ENCODE results near the gene UQCRQ. TPM values are rescaled to one million over a fixed set of nuclear protein-coding genes. Genes with fewer than 3 reads are reported as not detected.

The UQCRQ gene
- total RNA-seq, 4 donors from 2014 or later = 273 to 566 (median 326) TPM

GRCh38 chr5:132827943-132828673, 38.3 kb upstream of the UQCRQ start:
- Histone ChIP-seq H3K27me3 (peaks cover 0 to 3% (median 0%) of the 10 kb centered on the region in 3 donors), H3K4me1 (no peaks in the 10 kb centered on the region), H3K9me3 (no peaks in the 10 kb centered on the region), H3K36me3 (no peaks in the 10 kb centered on the region), H3K27ac (no peak overlapping the region), H3K4me3 (no peak overlapping the region)
- TF ChIP-seq CTCF (IDR thresholded peaks at IDR 0.05 in 4 of 5, conservative IDR thresholded peaks at IDR 0.05 in 1 of 5) (no peak), POLR2A (IDR thresholded peaks at IDR 0.05) (no peak)
- ATAC-seq (no peak), DNase-seq (no peak)
- intact Hi-C loops (cut with DNase I; ENCODE audit: low total_unique reads) = no loop called here
- in situ Hi-C loops (cut with MboI; ENCODE audit: low sequenced_read_pairs in 4 of 4) = loop anchor here in 1 of 4 donors (10.0 kb wide), 1 partner anchor 83 kb away; the partner anchor contains the start of gene CCNI2

- H3K27me3 ChIP-seq = peaks cover 0 to 3% (median 0%) of the 10 kb centered on the region in 3 donors
These were observed 37.5 kb upstream of the UQCRQ start for GRCh38 chr5:132828846-132829494.

GRCh38 chr5:132829742-132830435, 36.6 kb upstream of the UQCRQ start:
- H3K36me3 ChIP-seq = no peaks in the 10 kb centered on the region
- H3K4me1 ChIP-seq = no peaks in the 10 kb centered on the region
- H3K27me3 ChIP-seq = peaks cover 0 to 3% (median 0%) of the 10 kb centered on the region in 3 donors
- H3K27ac ChIP-seq = peak overlapping the region; percentile 12 to 78 (median 74)
- no peaks in the 10 kb centered on the region for H3K9me3 ChIP-seq
- ATAC-seq = peak; percentile 91 to 92
- TF ChIP-seq CTCF (IDR thresholded peaks at IDR 0.05 in 4 of 5, conservative IDR thresholded peaks at IDR 0.05 in 1 of 5) (peak; percentile 72 to 95 (median 85)), POLR2A (IDR thresholded peaks at IDR 0.05) (no peak)
- peak overlapping the region; percentile 53 to 72 (median 56) for H3K4me3 ChIP-seq
- DNase-seq = peak; percentile 29 to 50
- in situ Hi-C loops (cut with MboI; ENCODE audit: low sequenced_read_pairs in 4 of 4) (loop anchor here in 1 of 4 donors (10.0 kb wide), 1 partner anchor 85 kb away; the partner anchor contains the start of gene CCNI2), intact Hi-C loops (cut with DNase I; ENCODE audit: low total_unique reads) (loop anchor here (1.0 to 5.0 kb wide), 3 partner anchors 36 to 222 kb away; partner anchors contain the start of genes GDF9, HSPA4 and UQCRQ)

More at GRCh38 chr5:132828846-132829494, 37.5 kb upstream of the UQCRQ start:
- Histone ChIP-seq H3K9me3 (no peaks in the 10 kb centered on the region), H3K4me3 (peak overlapping the region in 2 of 4 donors; percentile 53 to 57), H3K36me3 (no peaks in the 10 kb centered on the region), H3K27ac (no peak overlapping the region), H3K4me1 (no peaks in the 10 kb centered on the region)
- in situ Hi-C loops (cut with MboI; ENCODE audit: low sequenced_read_pairs in 4 of 4) = loop anchor here in 1 of 4 donors (10.0 kb wide), 1 partner anchor 84 kb away; the partner anchor contains the start of gene CCNI2
- TF ChIP-seq POLR2A (IDR thresholded peaks at IDR 0.05) (no peak), CTCF (IDR thresholded peaks at IDR 0.05 in 4 of 5, conservative IDR thresholded peaks at IDR 0.05 in 1 of 5) (no peak)
- no peak for DNase-seq
- ATAC-seq = no peak
- intact Hi-C loops (cut with DNase I; ENCODE audit: low total_unique reads) = no loop called here

- intact Hi-C loops (cut with DNase I; ENCODE audit: low total_unique reads) = loop anchor here (1.0 to 5.0 kb wide), 3 partner anchors 36 to 222 kb away; partner anchors contain the start of genes GDF9, HSPA4 and UQCRQ
- peak within 1 kb of the TSS; percentile 12 to 78 (median 74) for H3K27ac ChIP-seq
- peaks cover 0 to 3% (median 0%) of the 10 kb centered on the region in 3 donors for H3K27me3 ChIP-seq
These were observed 35.9 kb upstream of the UQCRQ start, which contains the start of gene SHROOM1 for GRCh38 chr5:132830436-132831094. TSS of gene SHROOM1 (minus strand) at chr5:132830647. CDS start at chr5:132826140, 4,507 bp downstream.

More at GRCh38 chr5:132830436-132831094, 35.9 kb upstream of the UQCRQ start, which contains the start of gene SHROOM1:
- ATAC-seq (peak; percentile 35 to 49), DNase-seq (no peak)
- Histone ChIP-seq H3K4me1 (no peaks in the 10 kb centered on the region), H3K36me3 (no peaks in the 10 kb centered on the region), H3K9me3 (no peaks in the 10 kb centered on the region), H3K4me3 (peak within 1 kb of the TSS; percentile 53 to 72 (median 56))
- TF ChIP-seq POLR2A (IDR thresholded peaks at IDR 0.05) (peak; percentile 21), CTCF (IDR thresholded peaks at IDR 0.05 in 4 of 5, conservative IDR thresholded peaks at IDR 0.05 in 1 of 5) (no peak)
- in situ Hi-C loops (cut with MboI; ENCODE audit: low sequenced_read_pairs in 4 of 4) = no loop called here
